Measurements from ENCODE around the gene MT2A. TPM values are rescaled to one million over a fixed set of nuclear protein-coding genes. Genes with fewer than 3 reads are reported as not detected.

Gene MT2A
- total and polyA plus RNA-seq, 2 donors (not counting 1 experiment from before 2014, with no cell fraction given): 3.1 to 14.4 TPM

DNA sequence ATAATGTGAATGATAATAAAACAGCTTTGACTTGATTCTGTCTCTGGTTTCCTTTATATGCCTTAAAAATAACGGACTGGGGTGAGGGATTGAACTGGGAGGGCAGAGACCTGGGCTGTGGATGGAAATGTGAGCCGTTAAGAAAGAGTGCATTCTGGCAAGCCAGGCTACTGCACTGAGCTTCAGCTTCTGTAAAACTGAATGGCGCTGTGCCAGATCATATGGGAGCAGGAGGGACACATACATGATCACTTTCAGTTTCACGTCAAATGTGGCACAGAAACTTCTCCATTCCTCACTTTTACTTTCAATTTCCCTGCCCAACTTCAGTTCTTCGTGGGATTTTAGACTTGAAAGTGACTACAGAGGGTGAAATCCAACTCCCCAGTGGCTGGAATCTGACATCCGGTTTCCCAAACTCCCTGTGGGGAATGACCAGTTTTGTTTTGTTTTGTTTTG, 1.1 kb downstream of the MT2A start:
- H3K27me3 Mint-ChIP-seq: no peaks in the 10 kb centered on the region
- TF ChIP-seq EZH2 (IDR thresholded peaks at IDR 0.05; ENCODE audit: borderline replicate concordance, insufficient read depth, low read depth, low read length, poor library complexity, severe bottlenecking): no peak
- TF ChIP-seq, protein P1, sequence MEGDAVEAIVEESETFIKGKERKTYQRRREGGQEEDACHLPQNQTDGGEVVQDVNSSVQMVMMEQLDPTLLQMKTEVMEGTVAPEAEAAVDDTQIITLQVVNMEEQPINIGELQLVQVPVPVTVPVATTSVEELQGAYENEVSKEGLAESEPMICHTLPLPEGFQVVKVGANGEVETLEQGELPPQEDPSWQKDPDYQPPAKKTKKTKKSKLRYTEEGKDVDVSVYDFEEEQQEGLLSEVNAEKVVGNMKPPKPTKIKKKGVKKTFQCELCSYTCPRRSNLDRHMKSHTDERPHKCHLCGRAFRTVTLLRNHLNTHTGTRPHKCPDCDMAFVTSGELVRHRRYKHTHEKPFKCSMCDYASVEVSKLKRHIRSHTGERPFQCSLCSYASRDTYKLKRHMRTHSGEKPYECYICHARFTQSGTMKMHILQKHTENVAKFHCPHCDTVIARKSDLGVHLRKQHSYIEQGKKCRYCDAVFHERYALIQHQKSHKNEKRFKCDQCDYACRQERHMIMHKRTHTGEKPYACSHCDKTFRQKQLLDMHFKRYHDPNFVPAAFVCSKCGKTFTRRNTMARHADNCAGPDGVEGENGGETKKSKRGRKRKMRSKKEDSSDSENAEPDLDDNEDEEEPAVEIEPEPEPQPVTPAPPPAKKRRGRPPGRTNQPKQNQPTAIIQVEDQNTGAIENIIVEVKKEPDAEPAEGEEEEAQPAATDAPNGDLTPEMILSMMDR (IDR thresholded peaks at IDR 0.05): no peak
- H3K27ac Mint-ChIP-seq: peak overlapping the region; percentile 88
- H3K9me3 Mint-ChIP-seq (ENCODE audit: insufficient read depth): no peaks in the 10 kb centered on the region
- Histone ChIP-seq H3K4me2 (replicated peaks; ENCODE audit: low read depth, low read length, poor library complexity, severe bottlenecking) (peak overlapping the region; percentile 86), H2AFZ (ENCODE audit: insufficient read depth, low read depth, low read length, poor library complexity, severe bottlenecking) (peak overlapping the region; percentile 77), H3K4me3 (ENCODE audit: control extremely low read depth in 1 of 5, extremely low read depth in 1 of 5, insufficient read depth in 1 of 5, low read depth in 2 of 5, low read length in 4 of 5) (peak overlapping the region; percentile 60 to 77 (median 73)), H3K4me1 (ENCODE audit: control insufficient read depth in 2 of 2, insufficient read depth in 2 of 2, low read length in 2 of 2) (peaks cover 21 to 41% of the 10 kb centered on the region in 2 donors), H3K27me3 (replicated peaks in 1 of 4; ENCODE audit: control extremely low read depth in 1 of 4, control insufficient read depth in 3 of 4, insufficient read depth in 4 of 4, low read length in 3 of 4) (no peaks in the 10 kb centered on the region), H3K9ac (ENCODE audit: low read length) (peak overlapping the region; percentile 66), H3K79me2 (ENCODE audit: control insufficient read depth, insufficient read depth, low read length) (no peaks in the 10 kb centered on the region), H3K27ac (ENCODE audit: low read length in 2 of 2) (peak overlapping the region; percentile 12 to 27), H3K9me3 (ENCODE audit: control extremely low read depth in 1 of 3, control insufficient read depth in 2 of 3, insufficient read depth in 1 of 3, low read length in 2 of 3) (no peaks in the 10 kb centered on the region), H4K20me1 (ENCODE audit: control insufficient read depth, insufficient read depth, low read length, poor library complexity, severe bottlenecking) (no peaks in the 10 kb centered on the region), H3K36me3 (replicated peaks in 1 of 2; ENCODE audit: control extremely low read depth in 1 of 2, control insufficient read depth in 1 of 2, extremely low read depth in 1 of 2, insufficient read depth in 2 of 2, low read length in 1 of 2) (no peaks in the 10 kb centered on the region)
- ChIA-PET POLR2A (no interaction called here), CTCF (interaction anchor here (1.0 to 2.2 kb wide), 6 partner anchors 8 to 95 kb away, joined by 3 to 18 read pairs (median 5); no protein-coding TSS in a partner anchor)
- ATAC-seq (ENCODE audit: low read depth): peak; percentile 63
- intact Hi-C loops (cut with micrococcal nuclease): loop anchor here (1.0 to 10.0 kb wide), 7 partner anchors 21 to 635 kb away; partner anchors contain the start of genes ARL2BP, NUDT21, NUP93 and OGFOD1
- DNase-seq: peak; percentile 91
- peak overlapping the region; percentile 97 for H3K4me3 Mint-ChIP-seq
- 0% methylated on average over 3 of the region's 6 CpGs for WGBS (ENCODE audit: insufficient coverage)
- peaks cover 37% of the 10 kb centered on the region for H3K4me1 Mint-ChIP-seq

DNA sequence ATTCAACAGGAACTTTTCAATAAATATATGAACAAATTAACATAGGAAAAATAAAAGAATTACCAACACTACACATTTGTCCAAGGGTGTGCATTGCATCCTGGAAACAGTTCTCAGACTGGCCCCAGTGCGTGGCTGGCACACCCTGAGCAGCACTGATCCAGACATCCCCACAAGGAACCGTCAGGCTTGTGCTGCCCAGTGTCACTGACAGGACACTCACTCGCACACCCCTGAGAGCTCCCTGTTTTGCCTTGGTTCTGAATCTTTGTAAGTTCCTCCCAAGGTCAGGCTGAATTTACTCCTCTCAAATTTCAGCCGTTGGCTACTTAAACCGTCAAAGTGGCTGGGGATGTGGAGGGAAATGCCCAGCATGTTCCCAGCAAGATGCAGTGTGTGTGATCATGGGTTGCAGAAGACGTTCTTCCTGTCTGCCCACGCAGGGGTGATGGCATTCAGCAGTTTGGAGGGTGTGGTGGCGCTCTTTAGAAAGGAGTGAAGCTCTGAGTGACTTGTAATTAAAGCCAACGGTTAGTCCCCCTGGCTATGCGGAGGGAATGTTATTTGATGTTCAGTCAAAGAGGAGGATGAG, 1.7 kb downstream of the MT2A start:
- Mint-ChIP-seq H3K27ac (peak overlapping the region; percentile 66), H3K27me3 (no peaks in the 10 kb centered on the region), H3K4me3 (peak overlapping the region; percentile 97), H3K9me3 (ENCODE audit: insufficient read depth) (no peaks in the 10 kb centered on the region), H3K4me1 (peaks cover 37% of the 10 kb centered on the region)
- ChIA-PET POLR2A (no interaction called here), CTCF (interaction anchor here (1.0 to 2.2 kb wide), 6 partner anchors 8 to 96 kb away, joined by 3 to 18 read pairs (median 5); no protein-coding TSS in a partner anchor)
- H3K79me2 ChIP-seq (ENCODE audit: control insufficient read depth, insufficient read depth, low read length): no peaks in the 10 kb centered on the region
- H3K4me3 ChIP-seq (ENCODE audit: control extremely low read depth in 1 of 5, extremely low read depth in 1 of 5, insufficient read depth in 1 of 5, low read depth in 2 of 5, low read length in 4 of 5): peak overlapping the region; percentile 60 to 77 (median 73)
- intact Hi-C loops (cut with micrococcal nuclease): no loop called here
- H4K20me1 ChIP-seq (ENCODE audit: control insufficient read depth, insufficient read depth, low read length, poor library complexity, severe bottlenecking): no peaks in the 10 kb centered on the region
- peaks cover 21 to 41% of the 10 kb centered on the region in 2 donors for H3K4me1 ChIP-seq (ENCODE audit: control insufficient read depth in 2 of 2, insufficient read depth in 2 of 2, low read length in 2 of 2)
- DNase-seq (peak; percentile 66), ATAC-seq (ENCODE audit: low read depth) (no peak)
- peak overlapping the region; percentile 77 for H2AFZ ChIP-seq (ENCODE audit: insufficient read depth, low read depth, low read length, poor library complexity, severe bottlenecking)
- 49% methylated on average over 9 of the region's 10 CpGs for WGBS (ENCODE audit: insufficient coverage)
- H3K9me3 ChIP-seq (ENCODE audit: control extremely low read depth in 1 of 3, control insufficient read depth in 2 of 3, insufficient read depth in 1 of 3, low read length in 2 of 3): no peaks in the 10 kb centered on the region
- peak overlapping the region; percentile 86 for H3K4me2 ChIP-seq (replicated peaks; ENCODE audit: low read depth, low read length, poor library complexity, severe bottlenecking)
- no peaks in the 10 kb centered on the region for H3K36me3 ChIP-seq (replicated peaks in 1 of 2; ENCODE audit: control extremely low read depth in 1 of 2, control insufficient read depth in 1 of 2, extremely low read depth in 1 of 2, insufficient read depth in 2 of 2, low read length in 1 of 2)
- TF ChIP-seq EZH2 (IDR thresholded peaks at IDR 0.05; ENCODE audit: borderline replicate concordance, insufficient read depth, low read depth, low read length, poor library complexity, severe bottlenecking): no peak
- TF ChIP-seq, protein P1 (IDR thresholded peaks at IDR 0.05): no peak
- H3K27ac ChIP-seq (ENCODE audit: low read length in 2 of 2): peak overlapping the region; percentile 27 to 42
- H3K9ac ChIP-seq (ENCODE audit: low read length): peak overlapping the region; percentile 66
- H3K27me3 ChIP-seq (replicated peaks in 1 of 4; ENCODE audit: control extremely low read depth in 1 of 4, control insufficient read depth in 3 of 4, insufficient read depth in 4 of 4, low read length in 3 of 4): no peaks in the 10 kb centered on the region
